Fibroblast of the conjunctiva (primary cell): ENCODE data around the gene TBC1D2B.
"Not testable (repeated sequence)": the region's sequence is repeated elsewhere in the genome, so short reads cannot be mapped to it uniquely, and the experiment has no call there.

Experiments
- DNase-seq: peaks from one replicate; pipeline ENCODE4 v3.0.0-alpha.2; 2010; ENCODE audit warnings: low read depth

TBC1D2B gene

GRCh38 chr15:77974098-77974414 is 103.5 kb downstream of the TBC1D2B start:
- peak; percentile 20 for DNase-seq

DNA sequence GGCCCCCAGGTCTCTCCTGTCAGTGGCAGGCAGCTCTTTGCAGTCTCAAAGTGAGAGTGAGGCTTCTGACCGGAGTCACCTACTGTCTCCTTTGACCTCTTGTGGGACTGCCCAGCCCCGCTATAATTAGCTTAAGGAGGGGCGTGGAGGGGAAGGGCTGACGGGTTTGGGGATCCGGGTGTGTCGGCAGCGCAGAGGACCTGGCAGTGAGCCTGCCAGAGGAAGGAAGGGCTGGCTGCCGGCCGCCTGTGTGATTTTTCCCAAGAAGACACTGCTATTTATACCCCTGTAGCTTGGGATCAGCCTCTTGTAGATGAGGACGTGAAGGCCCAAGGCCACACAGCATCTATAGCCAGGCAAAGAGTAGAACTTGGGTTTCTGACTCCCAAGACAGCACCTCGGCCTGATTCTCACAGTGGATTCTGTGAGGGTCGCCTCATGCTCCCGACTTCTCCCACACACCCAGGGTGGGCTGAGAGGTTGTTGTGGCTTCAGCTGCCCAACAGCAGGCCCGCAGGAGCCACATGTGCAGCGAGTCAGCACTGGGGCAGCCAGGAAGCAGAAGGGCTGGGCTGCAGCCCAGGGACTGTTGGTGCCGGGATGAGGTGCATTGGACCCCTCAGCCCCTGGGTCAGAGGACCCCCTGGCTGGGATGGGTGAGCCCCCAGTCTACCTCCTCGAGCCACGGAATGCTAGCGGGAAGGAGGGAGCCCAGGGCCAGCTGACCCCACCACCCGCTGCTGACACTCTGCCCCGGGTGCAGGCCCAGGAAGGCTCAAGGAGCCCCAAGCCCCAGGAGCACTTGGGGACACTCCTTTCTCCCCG is 104.0 kb downstream of the TBC1D2B start:
- DNase-seq: not testable (repeated sequence)

DNA sequence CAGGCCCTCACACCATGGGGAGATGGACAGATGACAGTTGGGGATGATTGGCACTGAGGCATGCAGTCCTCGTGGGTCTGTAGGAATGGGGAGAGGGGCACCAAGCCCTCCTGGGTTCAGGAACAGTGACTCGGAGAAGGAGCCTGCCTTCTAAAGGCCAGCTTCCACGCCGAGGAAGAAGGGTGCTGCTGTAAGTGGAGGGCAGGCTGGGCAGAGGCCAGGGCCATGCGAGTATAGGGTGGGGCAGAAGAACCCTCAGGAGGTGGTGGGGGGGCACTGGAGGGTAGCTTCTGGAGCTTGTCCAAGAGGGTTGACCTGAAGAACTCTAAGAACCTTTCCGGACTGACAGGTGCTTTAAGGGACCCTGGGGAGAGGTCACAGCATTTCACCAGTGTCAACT is 104.8 kb downstream of the TBC1D2B start:
- DNase-seq: not testable (repeated sequence)

DNA sequence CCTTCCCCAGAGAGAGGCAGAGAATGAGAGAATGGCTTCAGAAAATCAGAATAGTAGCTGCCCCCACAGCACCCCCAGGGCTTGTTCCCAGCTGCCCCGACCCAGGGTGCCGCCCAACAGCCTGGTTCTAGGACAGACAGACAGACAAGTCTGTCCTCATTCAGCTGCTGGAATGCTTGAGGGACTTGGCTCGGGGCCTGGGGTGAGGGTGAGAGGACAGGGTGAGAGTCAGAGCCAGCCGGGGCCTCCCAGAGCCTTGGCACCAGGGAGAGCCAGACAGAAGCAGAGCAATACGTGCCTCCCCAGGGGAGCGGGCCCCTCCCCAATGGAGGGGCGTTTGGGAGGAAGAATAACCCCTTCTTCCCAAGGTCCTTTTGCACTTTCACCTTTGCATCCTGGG is 105.6 kb downstream of the TBC1D2B start:
- not testable (repeated sequence) for DNase-seq

- DNase-seq: not testable (repeated sequence)
These were observed 106.6 kb downstream of the TBC1D2B start for GRCh38 chr15:77970813-77971360.

DNA sequence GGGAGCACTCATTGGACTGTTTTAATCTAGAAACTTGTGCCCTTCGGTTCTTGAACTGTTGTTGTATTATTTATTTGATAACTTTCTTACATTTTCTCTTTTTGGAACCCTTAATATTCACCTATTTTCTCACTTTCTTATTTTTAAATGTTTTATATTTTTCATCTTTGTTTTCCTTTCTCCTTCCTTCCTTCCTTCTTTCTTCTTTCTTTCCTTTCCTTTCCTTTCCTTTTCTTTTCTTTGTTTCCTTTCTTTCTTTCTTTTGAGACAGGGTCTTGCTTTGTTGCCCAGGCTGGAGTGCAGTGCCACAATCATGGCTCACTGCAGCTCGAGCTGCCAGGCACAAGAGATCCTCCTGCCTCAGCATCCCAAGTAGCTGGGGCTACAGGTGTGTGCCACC is 108.5 kb downstream of the TBC1D2B start:
- DNase-seq: no peak

DNA sequence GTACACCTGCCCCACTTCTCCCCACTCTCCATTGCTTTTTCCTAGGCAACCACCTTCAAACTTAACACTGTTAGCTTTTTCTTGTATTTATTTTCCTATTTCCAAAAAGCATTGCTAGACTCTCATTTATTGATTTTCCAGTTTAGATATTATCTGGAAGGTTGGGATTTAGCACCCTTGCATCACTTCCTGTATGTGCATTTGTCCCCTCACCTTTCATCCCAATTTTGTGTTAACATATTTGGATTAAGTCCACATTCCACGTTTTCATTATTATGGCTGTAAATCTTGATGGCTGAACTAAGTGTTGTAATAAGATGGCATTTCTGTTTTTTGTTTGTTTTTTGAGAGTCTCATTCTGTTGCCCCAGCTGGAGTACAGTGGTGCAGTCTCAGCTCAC is 109.7 kb downstream of the TBC1D2B start:
- no peak for DNase-seq

DNA sequence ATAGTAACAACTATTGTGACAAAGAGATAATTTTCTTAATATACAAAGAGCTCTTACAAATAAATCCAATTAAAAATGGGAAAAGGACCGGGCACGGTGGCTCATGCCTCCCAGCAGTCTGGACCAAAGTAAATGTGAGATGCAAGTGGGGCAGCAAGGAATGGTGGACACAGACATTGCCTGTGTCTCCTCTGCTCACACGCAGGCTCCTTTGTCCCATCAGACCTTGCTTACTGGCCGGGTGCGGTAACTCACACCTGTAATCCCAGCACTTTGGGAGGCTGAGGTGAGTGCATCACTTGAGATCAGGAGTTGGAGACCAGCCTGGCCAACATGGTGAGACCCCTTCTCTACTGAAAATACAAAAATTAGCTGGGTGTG is 110.3 kb downstream of the TBC1D2B start:
- not testable (repeated sequence) for DNase-seq

GRCh38 chr15:77966540-77967234 is 110.8 kb downstream of the TBC1D2B start:
- DNase-seq: peak; percentile 44

- no peak for DNase-seq
These were observed 113.3 kb downstream of the TBC1D2B start for GRCh38 chr15:77964193-77964592.

DNA sequence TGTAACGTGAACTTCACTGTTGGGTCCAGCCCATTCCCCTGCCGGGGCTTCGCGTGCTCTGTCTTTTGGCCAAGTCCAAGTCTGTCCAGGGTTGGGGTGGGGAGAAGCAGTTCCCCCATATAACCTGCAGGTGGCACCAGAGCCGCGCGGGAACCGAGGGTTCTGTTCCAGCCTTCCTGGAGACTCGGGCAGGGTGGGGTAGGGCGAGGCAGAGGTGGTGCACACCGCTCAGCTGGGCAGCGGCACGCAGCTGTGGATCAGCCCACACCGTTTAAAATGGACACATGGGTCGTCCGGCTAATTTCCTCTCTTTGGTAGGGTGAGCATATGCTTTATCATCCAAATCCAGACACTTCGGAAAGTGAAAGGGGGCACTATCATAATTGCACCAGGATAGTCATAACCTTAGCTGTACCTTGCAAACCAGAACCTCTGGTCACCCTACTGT is 118.1 kb downstream of the TBC1D2B start:
- DNase-seq: peak; percentile 45

- not testable (repeated sequence) for DNase-seq
These were observed 118.6 kb downstream of the TBC1D2B start for GRCh38 chr15:77958716-77959431.

- DNase-seq: not testable (repeated sequence)
These were observed 119.5 kb downstream of the TBC1D2B start for GRCh38 chr15:77958021-77958420.

- not testable (repeated sequence) for DNase-seq
These were observed 123.6 kb downstream of the TBC1D2B start for GRCh38 chr15:77953926-77954325.

GRCh38 chr15:77952928-77953446 is 124.5 kb downstream of the TBC1D2B start:
- DNase-seq: not testable (repeated sequence)

DNA sequence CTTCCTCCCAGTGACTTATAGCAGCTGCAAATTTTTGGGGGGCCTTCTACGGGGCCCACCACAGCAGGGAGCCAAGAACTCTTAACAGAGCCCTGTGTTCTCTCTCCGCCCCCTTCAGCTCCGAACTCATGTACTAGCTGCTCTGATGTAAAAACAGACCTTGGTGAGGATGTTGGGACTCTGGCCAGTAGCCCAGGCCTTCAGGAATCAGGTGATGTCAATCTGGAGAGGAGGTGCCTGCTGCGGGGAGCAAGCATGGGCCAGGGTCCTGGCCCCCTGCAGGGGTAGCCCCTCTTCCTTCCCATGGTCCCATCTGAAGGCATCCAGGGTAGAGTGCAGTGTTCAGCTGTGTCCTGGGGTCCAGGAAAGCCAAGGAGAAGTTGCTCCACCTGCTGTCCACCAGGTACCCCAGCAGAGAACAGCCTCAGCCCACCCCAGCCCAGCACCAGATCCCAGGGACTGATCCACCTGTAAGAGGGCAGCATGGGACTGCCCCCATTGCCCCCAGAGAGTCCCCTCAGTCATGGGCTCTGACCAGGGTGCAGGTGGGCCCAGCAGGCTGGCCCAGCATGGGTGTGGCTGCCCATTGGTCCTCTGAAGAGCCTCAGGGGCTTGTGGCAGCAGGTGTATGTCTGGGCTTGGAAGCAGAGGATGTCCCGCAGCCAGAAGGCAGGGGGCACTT is 126.3 kb downstream of the TBC1D2B start:
- DNase-seq: not testable (repeated sequence)

DNA sequence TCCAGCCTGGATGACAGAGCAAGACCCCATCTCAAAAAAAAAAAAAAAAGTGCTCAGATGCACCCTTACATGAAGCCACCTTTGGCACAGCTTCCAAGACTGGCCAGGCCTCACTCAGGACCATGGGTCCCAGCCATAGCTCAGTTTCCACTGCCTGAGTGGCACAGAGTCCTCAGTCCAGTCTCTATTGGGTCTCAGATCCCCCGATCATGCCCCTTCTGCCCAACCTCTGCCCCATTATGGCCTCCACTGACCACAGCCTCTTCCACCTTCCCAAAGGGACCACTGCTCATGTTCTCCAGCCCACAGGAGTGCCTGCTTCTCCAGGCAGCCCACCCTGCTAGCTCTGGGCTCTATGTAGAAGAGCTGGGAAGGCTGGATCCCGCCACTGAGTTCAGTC is 127.0 kb downstream of the TBC1D2B start:
- DNase-seq: not testable (repeated sequence)

DNA sequence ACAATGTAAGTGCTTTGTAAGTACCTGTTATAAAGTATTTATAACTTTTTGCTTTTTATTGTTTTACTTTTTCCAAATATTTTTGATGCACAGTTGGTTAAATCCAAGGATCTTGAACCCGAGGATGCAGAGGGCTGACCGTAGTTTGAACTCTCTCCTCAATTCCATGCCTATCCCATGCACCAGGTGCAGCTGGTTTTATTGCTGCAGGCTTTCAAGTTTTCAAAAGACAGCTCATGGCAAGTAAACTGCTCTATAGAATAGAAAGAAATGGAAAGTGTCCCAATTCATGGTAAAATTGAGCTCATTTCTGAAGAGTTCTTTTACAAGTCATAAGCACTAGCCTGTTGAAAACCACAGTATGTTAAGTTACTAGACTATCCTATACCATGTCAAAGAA is 131.9 kb downstream of the TBC1D2B start:
- DNase-seq: no peak
